HuH-7.5 (cell line): ENCODE results near the gene CREB5.
"Not testable (repeated sequence)": the region's sequence is repeated elsewhere in the genome, so short reads cannot be mapped to it uniquely, and the experiment has no call there.

Experiments
- DNase-seq: peaks from one replicate; pipeline ENCODE4 v3.0.0; 2011; ENCODE audit warnings: low spot score

The CREB5 gene

GRCh38 chr7:28815369-28815927 is 403.1 kb downstream of the CREB5 start:
- DNase-seq = no peak

GRCh38 chr7:28815928-28816373 is 403.6 kb downstream of the CREB5 start:
- no peak for DNase-seq

GRCh38 chr7:28818996-28819395 is 406.7 kb downstream of the CREB5 start:
- no peak for DNase-seq

- no peak for DNase-seq
Measured at GRCh38 chr7:28823582-28823981, 411.3 kb downstream of the CREB5 start.

- DNase-seq = not testable (repeated sequence)
Measured at GRCh38 chr7:28825817-28826448, 413.6 kb downstream of the CREB5 start.

GRCh38 chr7:28830846-28831245 is 418.5 kb downstream of the CREB5 start:
- no peak for DNase-seq

GRCh38 chr7:28832669-28833068 is 420.4 kb downstream of the CREB5 start:
- DNase-seq = no peak

GRCh38 chr7:28835800-28836199 is 423.5 kb downstream of the CREB5 start:
- no peak for DNase-seq

- no peak for DNase-seq
Measured at GRCh38 chr7:28836716-28837115, 424.4 kb downstream of the CREB5 start.

GRCh38 chr7:28837216-28837615 is 424.9 kb downstream of the CREB5 start:
- DNase-seq = no peak

GRCh38 chr7:28840592-28840995 is 428.3 kb downstream of the CREB5 start:
- DNase-seq = peak; percentile 31

- no peak for DNase-seq
Measured at GRCh38 chr7:28841766-28842165, 429.4 kb downstream of the CREB5 start.

GRCh38 chr7:28842769-28843295 is 430.5 kb downstream of the CREB5 start:
- no peak for DNase-seq

- no peak for DNase-seq
Measured at GRCh38 chr7:28845106-28845505, 432.8 kb downstream of the CREB5 start.

GRCh38 chr7:28847176-28847575 is 434.9 kb downstream of the CREB5 start:
- DNase-seq = no peak

GRCh38 chr7:28847681-28848080 is 435.4 kb downstream of the CREB5 start:
- no peak for DNase-seq

GRCh38 chr7:28848906-28849305 is 436.6 kb downstream of the CREB5 start:
- no peak for DNase-seq

- no peak for DNase-seq
Measured at GRCh38 chr7:28850699-28851098, 438.4 kb downstream of the CREB5 start.

- DNase-seq = no peak
Measured at GRCh38 chr7:28853150-28853549, 440.8 kb downstream of the CREB5 start.

- DNase-seq = peak; percentile 87
Measured at GRCh38 chr7:28853834-28854749, 441.8 kb downstream of the CREB5 start.

- no peak for DNase-seq
Measured at GRCh38 chr7:28854750-28855074, 442.4 kb downstream of the CREB5 start.

- DNase-seq = peak; percentile 30
Measured at GRCh38 chr7:28855538-28856217, 443.4 kb downstream of the CREB5 start.
